Testis (tissue), 2 donors: ENCODE data around the gene FLAD1.

ENCODE experiments used
- CTCF ChIP-seq, 3 experiments: fragments of 450-650 bp in 2 of 3; fragments of 200-600 bp in 1 of 3; sonication (generic) in 1 of 3; IDR thresholded peaks; one replicate each; pipeline ENCODE4 v1.5.1; 2016 to 2019; ENCODE audit warnings: antibody characterized with exemption in 3 of 3, mild to moderate bottlenecking in 2 of 3, moderate library complexity in 1 of 3
- POLR2A ChIP-seq: fragments of 450-650 bp; IDR thresholded peaks from one replicate; pipeline ENCODE4 v1.6.1; 2017; ENCODE audit warnings: antibody characterized with exemption, mild to moderate bottlenecking, moderate library complexity

GRCh38 chr1:155039308-155039669, 56.1 kb downstream of the FLAD1 start:
- no peak for TF ChIP-seq CTCF (IDR thresholded peaks at IDR 0.05)
- TF ChIP-seq POLR2A, result no peak
